ENCODE data around the gene PPP2R3A. TPM values are rescaled to one million over a fixed set of nuclear protein-coding genes. Genes with fewer than 3 reads are reported as not detected.

Gene PPP2R3A
- total and polyA plus RNA-seq, 2 experiments from 2014 or later: 6.4 to 15.2 TPM

GRCh38 chr3:136141891-136142290, 176.4 kb downstream of the PPP2R3A start:
- ATAC-seq (no peak), DNase-seq (ENCODE audit: low spot score) (no peak)
- Histone ChIP-seq H3K27me3 (ENCODE audit: insufficient read depth) (no peaks in the 10 kb centered on the region), H3K4me2 (no peak overlapping the region), H3K4me1 (ENCODE audit: insufficient read depth) (no peaks in the 10 kb centered on the region), H3K4me3 (no peak overlapping the region), H3F3A (replicated peaks; ENCODE audit: low read depth) (no peaks in the 10 kb centered on the region), H3K36me3 (ENCODE audit: insufficient read depth) (no peaks in the 10 kb centered on the region), H3K27ac (ENCODE audit: low read depth) (no peak overlapping the region), H4K20me1 (replicated peaks; ENCODE audit: insufficient read depth) (peaks cover 6% of the 10 kb centered on the region), H2AFZ (no peak overlapping the region), H3K9me2 (ENCODE audit: insufficient read depth) (no peaks in the 10 kb centered on the region), H3K79me2 (replicated peaks; ENCODE audit: insufficient read depth) (no peaks in the 10 kb centered on the region)
- no peaks in the 10 kb centered on the region for H3K9me3 Mint-ChIP-seq
- peaks cover 11% of the 10 kb centered on the region; the same call in 2 of the 3 replicates for H3K4me1 Mint-ChIP-seq
- H3K4me3 Mint-ChIP-seq: no peak overlapping the region
- peaks cover 7% of the 10 kb centered on the region for H3K27me3 Mint-ChIP-seq (ENCODE audit: insufficient read depth, low read depth, poor library complexity)
- no peak for TF ChIP-seq EZH2phosphoT487 (IDR thresholded peaks at IDR 0.05; ENCODE audit: unreplicated experiment)
- TF ChIP-seq POLR2AphosphoS5 (IDR thresholded peaks at IDR 0.05; ENCODE audit: low read depth): no peak
- TF ChIP-seq CREB1 (CRISPR knock-in tag; IDR thresholded peaks at IDR 0.05; ENCODE audit: low read depth): no peak
- no peak for TF ChIP-seq NANOG (IDR thresholded peaks at IDR 0.05; ENCODE audit: borderline replicate concordance)
- TF ChIP-seq ZNF331 (CRISPR knock-in tag; IDR thresholded peaks at IDR 0.05; ENCODE audit: low read depth): no peak
- no peak overlapping the region for H3K27ac Mint-ChIP-seq
- H3K36me3 Mint-ChIP-seq (ENCODE audit: low read depth): no peaks in the 10 kb centered on the region

GRCh38 chr3:136142592-136142991, 177.1 kb downstream of the PPP2R3A start:
- no peaks in the 10 kb centered on the region for H3F3A ChIP-seq (replicated peaks; ENCODE audit: low read depth)
- H3K36me3 ChIP-seq (ENCODE audit: insufficient read depth): no peaks in the 10 kb centered on the region
- no peak overlapping the region for H3K27ac ChIP-seq (ENCODE audit: low read depth)
- DNase-seq (ENCODE audit: low spot score): peak; percentile 72
- H2AFZ ChIP-seq: no peak overlapping the region
- H3K4me3 ChIP-seq: no peak overlapping the region
- Mint-ChIP-seq H3K9me3 (no peaks in the 10 kb centered on the region), H3K4me1 (peaks cover 11% of the 10 kb centered on the region; the same call in 2 of the 3 replicates), H3K4me3 (no peak overlapping the region), H3K36me3 (ENCODE audit: low read depth) (no peaks in the 10 kb centered on the region), H3K27ac (no peak overlapping the region), H3K27me3 (ENCODE audit: insufficient read depth, low read depth, poor library complexity) (peaks cover 10% of the 10 kb centered on the region)
- TF ChIP-seq EZH2phosphoT487 (IDR thresholded peaks at IDR 0.05; ENCODE audit: unreplicated experiment) (no peak), ZNF331 (CRISPR knock-in tag; IDR thresholded peaks at IDR 0.05; ENCODE audit: low read depth) (no peak), ETS1 (IDR thresholded peaks at IDR 0.05) (no peak), JUNB (IDR thresholded peaks at IDR 0.05; ENCODE audit: unreplicated experiment) (no peak), CREB1 (CRISPR knock-in tag; IDR thresholded peaks at IDR 0.05; ENCODE audit: low read depth) (no peak), REST (IDR thresholded peaks at IDR 0.05; ENCODE audit: unreplicated experiment) (no peak), ZNF462 (CRISPR knock-in tag; IDR thresholded peaks at IDR 0.05) (no peak)
- no peaks in the 10 kb centered on the region for H3K27me3 ChIP-seq (ENCODE audit: insufficient read depth)
- no peaks in the 10 kb centered on the region for H3K79me2 ChIP-seq (replicated peaks; ENCODE audit: insufficient read depth)
- no peaks in the 10 kb centered on the region for H3K9me2 ChIP-seq (ENCODE audit: insufficient read depth)
- H3K4me1 ChIP-seq (ENCODE audit: insufficient read depth): no peaks in the 10 kb centered on the region
- ATAC-seq: peak; percentile 72
- peaks cover 6% of the 10 kb centered on the region for H4K20me1 ChIP-seq (replicated peaks; ENCODE audit: insufficient read depth)
- H3K4me2 ChIP-seq: no peak overlapping the region
